Progenitor cell of endocrine pancreas (in vitro differentiated cells): ENCODE results near the gene SOX6. TPM values are rescaled to one million over a fixed set of nuclear protein-coding genes. Genes with fewer than 3 reads are reported as not detected.

Source experiments
- DNase-seq: peaks from one replicate; pipeline ENCODE4 v3.0.0; 2021; ENCODE audit warnings: low spot score; ENCODE audit not compliant: unreplicated experiment
- H3K27ac Mint-ChIP-seq: 2 replicates; pipeline ENCODE4 v1.8.0; 2021; ENCODE audit warnings: mild to moderate bottlenecking, moderate library complexity, mixed read lengths
- H3K27me3 Mint-ChIP-seq: 2 replicates; pipeline ENCODE4 v1.8.0; 2021; ENCODE audit warnings: mixed read lengths
- H3K36me3 Mint-ChIP-seq: 2 replicates; pipeline ENCODE4 v1.8.0; 2022; ENCODE audit warnings: mixed read lengths; ENCODE audit not compliant: insufficient read depth
- H3K4me1 Mint-ChIP-seq: 2 replicates; pipeline ENCODE4 v1.8.0; 2021; ENCODE audit warnings: low read depth, mixed read lengths
- H3K4me3 Mint-ChIP-seq: 2 replicates; pipeline ENCODE4 v1.8.0; 2021; ENCODE audit warnings: low read depth, mild to moderate bottlenecking, moderate library complexity, mixed read lengths
- H3K9me3 Mint-ChIP-seq: 2 replicates; pipeline ENCODE4 v1.8.0; 2021; ENCODE audit warnings: low read depth, mixed read lengths
- CTCF ChIP-seq: fragments of 200-600 bp; sonication (generic); IDR thresholded peaks from one replicate; pipeline ENCODE4 v1.5.0; 2021; ENCODE audit warnings: antibody characterized with exemption, mild to moderate bottlenecking; ENCODE audit not compliant: unreplicated experiment
- total RNA-seq: library from RNA; stranded (reverse); gene quantifications from 2 replicates; pipeline ENCODE4 v1.2.1, GENCODE V29; 2021

SOX6 gene
- total RNA-seq, 1 donor from 2014 or later, result 34.9 TPM

- H3K9me3 Mint-ChIP-seq, result no peaks in the 10 kb centered on the region
- no peak overlapping the region for H3K4me3 Mint-ChIP-seq
Measured at GRCh38 chr11:16211407-16211806, 144.9 kb downstream of the SOX6 start.

GRCh38 chr11:16204261-16204660 lies 152.1 kb downstream of the SOX6 start:
- TF ChIP-seq CTCF, result no peak
- Mint-ChIP-seq H3K27me3 (peaks cover 4% of the 10 kb centered on the region), H3K27ac (peak overlapping the region; percentile 54), H3K36me3 (peaks cover 1% of the 10 kb centered on the region), H3K4me3 (no peak overlapping the region), H3K4me1 (peaks cover 10% of the 10 kb centered on the region), H3K9me3 (no peaks in the 10 kb centered on the region)
- no peak for DNase-seq

More at GRCh38 chr11:16211407-16211806, 144.9 kb downstream of the SOX6 start:
- no peak for DNase-seq
- peaks cover 1% of the 10 kb centered on the region for H3K4me1 Mint-ChIP-seq
- H3K27me3 Mint-ChIP-seq, result peaks cover 15% of the 10 kb centered on the region
- no peak for TF ChIP-seq CTCF
- no peak overlapping the region for H3K27ac Mint-ChIP-seq
- no peaks in the 10 kb centered on the region for H3K36me3 Mint-ChIP-seq

GRCh38 chr11:16195651-16196050 lies 160.7 kb downstream of the SOX6 start:
- H3K9me3 Mint-ChIP-seq, result no peaks in the 10 kb centered on the region
- DNase-seq, result no peak
- H3K27ac Mint-ChIP-seq, result no peak overlapping the region
- H3K36me3 Mint-ChIP-seq, result peaks cover 2% of the 10 kb centered on the region
- peaks cover 5% of the 10 kb centered on the region for H3K27me3 Mint-ChIP-seq
- H3K4me1 Mint-ChIP-seq, result peaks cover 37% of the 10 kb centered on the region
- no peak overlapping the region for H3K4me3 Mint-ChIP-seq
- no peak for TF ChIP-seq CTCF

- no peaks in the 10 kb centered on the region for H3K9me3 Mint-ChIP-seq
Measured at GRCh38 chr11:16194566-16194965, 161.8 kb downstream of the SOX6 start.

DNA sequence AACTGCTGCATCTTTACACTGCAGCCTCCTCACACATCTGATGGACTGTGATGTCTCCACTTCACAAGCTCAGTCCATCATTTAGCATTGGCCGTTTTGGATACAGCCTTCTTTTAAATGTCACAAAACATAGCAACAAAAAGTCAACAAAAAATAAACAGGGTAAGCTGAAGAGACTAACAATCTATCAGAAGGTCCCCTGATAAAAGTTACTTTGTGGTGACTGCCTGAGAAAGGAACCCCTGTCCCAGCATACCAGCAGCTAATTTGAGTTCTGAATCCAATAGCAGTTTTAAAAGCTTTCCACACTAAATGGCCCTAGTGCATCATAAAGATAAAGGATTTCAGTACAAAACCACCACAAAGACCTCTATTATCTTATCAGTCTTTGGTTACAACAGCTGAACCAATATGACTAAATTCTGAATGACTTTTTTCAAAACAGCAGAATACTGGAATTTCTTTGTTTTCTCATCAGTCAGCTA lies 162.4 kb downstream of the SOX6 start:
- Mint-ChIP-seq H3K9me3 (no peaks in the 10 kb centered on the region), H3K27ac (peak overlapping the region; percentile 71), H3K4me1 (peaks cover 37% of the 10 kb centered on the region), H3K4me3 (no peak overlapping the region), H3K36me3 (peaks cover 2% of the 10 kb centered on the region), H3K27me3 (peaks cover 2% of the 10 kb centered on the region)
- no peak for DNase-seq
- TF ChIP-seq CTCF, result no peak

More at GRCh38 chr11:16194566-16194965, 161.8 kb downstream of the SOX6 start:
- H3K4me1 Mint-ChIP-seq, result peaks cover 37% of the 10 kb centered on the region
- H3K36me3 Mint-ChIP-seq, result peaks cover 2% of the 10 kb centered on the region
- TF ChIP-seq CTCF, result no peak
- no peak for DNase-seq
- H3K27me3 Mint-ChIP-seq, result peaks cover 5% of the 10 kb centered on the region
- H3K4me3 Mint-ChIP-seq, result no peak overlapping the region
- peak overlapping the region; percentile 67 for H3K27ac Mint-ChIP-seq
